DMS53 (cell line): Measurements from ENCODE around the gene TPT1.
"Not testable (repeated sequence)": the region's sequence is repeated elsewhere in the genome, so short reads cannot be mapped to it uniquely, and the experiment has no call there.

Experiments used
- DNase-seq: peaks from one replicate; lab custom pipeline; 2025; lab: John Stamatoyannopoulos, UW

The TPT1 gene

DNA sequence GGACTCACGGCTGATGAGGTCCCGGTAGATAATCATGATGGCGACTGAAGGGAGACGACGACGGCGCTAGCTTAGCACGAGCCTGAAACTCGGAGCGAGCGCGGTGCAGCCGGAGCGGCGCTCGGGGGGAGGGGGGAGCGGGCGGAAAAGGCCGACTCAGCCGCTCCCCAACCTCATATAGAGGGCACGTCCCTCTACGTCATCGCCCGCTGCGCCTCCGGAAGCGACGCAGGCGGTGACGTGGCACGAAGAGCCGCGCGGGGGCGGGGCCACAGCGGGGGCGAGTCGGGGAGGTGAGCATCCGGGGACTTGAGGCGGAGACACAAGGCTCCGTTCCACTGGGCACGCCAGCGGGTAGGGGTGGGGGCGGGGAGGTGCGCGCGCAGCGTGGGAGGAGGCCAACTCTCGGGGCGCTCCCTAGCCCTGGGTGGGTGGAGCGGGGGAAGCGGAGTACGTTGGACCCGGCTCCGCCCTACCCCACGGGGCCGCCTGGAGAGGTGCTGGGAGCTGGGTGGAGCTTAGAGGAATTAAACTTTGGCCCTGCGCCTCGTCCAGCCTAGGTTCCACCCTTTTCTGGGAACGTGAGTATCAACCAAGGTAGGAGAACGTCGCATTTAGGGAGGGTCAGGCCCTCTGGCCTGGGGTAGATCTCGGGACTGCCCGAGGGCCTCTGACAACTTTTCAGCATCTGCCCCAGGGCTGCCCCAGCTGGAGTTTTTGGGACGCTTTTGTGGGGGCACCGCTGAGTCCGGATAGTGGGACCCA is at the start of gene TPT1:
TPT1 (minus strand) TSS at position 150 of the 765 bp plus-strand sequence; CDS start at position 36, 114 bp downstream.
- peak; percentile 98 for DNase-seq

DNA sequence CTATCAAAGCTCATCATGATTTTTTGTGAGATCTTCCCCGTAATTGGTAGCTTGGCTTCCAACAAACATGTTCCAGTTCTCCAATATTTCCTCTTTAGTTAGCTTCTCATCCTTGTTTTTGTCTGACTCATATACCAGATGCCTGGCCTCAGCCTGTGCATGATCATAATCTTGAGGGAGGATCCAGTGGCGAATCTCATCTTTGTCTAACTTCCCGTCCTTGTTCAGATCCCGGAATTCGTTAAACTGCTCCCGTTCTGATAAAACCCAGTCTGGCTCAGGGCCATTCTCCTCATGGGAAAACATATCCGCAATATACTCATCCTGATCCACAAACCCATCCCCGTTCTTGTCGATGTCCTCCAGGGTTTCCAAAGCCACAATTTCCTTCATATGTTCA is 49.4 kb upstream of the TPT1 start:
- DNase-seq, result not testable (repeated sequence)

DNA sequence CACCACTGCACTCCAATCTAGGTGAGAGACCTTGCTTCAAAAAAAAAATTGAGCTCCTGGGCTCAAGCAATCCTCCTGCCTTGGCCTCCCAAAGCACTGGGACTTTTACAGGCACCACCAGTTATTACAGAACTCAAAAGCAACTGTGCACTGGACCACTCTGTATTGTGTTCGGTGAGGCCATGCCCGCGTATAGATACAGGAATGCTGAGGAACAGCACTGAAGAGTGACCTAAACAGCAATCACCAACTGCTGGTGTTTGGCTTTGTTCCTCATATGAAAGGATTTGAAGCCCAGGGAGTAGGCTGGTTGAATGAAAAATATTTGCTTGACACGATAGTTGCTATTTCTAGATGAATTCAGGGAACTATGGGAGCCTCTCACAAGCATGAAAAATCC is 47.7 kb upstream of the TPT1 start:
- no peak for DNase-seq

DNA sequence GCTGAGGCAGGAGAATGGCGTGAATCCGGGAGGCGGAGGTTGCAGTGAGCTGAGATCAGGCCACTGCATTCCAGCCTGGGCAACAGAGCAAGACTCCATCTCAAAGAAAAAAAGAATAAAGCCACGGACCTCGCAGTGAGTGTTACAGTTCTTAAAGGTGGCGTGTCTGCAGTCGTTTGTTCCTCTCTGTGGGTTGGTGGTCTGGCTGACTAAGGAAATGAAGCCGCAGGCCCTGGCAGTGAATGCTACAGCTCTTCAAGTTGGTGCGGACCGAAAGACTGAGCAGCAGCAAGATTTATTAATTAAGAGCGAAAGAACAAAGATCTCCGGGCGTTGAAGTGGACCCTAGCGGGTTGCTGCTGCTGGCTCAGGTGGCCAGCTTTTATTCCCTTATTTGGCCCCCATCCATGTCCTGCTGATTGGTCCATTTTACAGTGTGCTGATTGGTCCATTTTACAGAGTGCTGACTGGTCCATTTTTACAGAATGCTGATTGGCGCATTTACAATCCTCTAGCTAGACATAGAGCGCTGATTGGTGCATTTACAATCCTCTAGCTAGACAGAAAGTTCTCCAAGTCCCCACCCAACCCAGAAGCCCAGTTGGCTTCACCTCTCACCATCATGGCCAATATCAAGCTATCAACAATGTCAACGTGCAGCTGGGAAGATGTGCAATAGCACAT is 46.1 kb upstream of the TPT1 start:
- not testable (repeated sequence) for DNase-seq

DNA sequence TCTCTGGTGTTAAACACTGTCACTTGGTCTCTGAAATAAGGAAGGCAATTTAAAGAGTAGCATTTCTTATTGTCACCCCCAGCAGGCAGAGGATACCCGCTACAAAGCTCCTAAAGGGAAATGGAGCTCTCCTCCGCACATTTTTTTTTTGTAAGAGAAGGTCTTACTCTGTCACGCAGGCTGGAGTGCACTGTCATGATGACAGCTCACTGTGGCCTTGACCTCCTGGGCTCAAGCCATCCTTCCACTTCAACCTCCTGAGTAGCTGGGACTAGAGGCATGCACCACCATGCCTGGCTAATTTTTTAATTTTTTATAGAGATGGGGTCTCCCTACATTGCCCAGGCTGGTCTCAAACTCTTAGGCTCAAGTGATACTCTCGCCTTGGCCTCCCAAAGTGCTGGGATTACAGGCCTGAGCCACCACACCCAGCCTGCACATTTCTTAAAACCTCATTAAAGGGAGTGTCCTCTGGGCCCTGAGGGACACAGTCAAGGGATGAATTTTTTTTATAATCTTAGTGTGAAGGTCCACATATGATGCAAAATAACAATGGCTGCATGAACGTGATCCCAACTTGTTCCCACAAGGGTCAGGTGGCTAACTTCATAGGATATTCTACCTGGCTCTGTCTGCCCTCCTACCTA is 45.0 kb upstream of the TPT1 start:
- DNase-seq, result no peak

DNA sequence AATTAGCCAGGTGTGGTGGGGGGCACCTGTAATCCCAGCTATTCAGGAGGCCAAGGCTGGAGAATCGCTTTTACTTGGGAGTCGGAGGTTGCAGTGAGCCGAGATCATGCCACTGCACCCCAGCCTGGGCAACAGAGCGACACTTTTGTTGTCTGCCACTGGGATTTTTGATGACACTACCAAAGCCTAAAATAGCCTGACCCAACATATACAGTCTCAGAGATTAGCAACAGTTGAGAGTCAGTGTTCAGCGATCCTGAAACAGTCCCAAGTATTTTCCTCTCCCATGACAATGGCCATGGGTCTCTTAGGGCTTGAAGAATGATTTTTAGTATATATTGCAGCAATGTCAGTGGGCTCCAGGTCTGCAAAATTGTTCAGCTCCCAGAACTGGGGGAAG is 44.3 kb upstream of the TPT1 start:
- DNase-seq, result no peak

DNA sequence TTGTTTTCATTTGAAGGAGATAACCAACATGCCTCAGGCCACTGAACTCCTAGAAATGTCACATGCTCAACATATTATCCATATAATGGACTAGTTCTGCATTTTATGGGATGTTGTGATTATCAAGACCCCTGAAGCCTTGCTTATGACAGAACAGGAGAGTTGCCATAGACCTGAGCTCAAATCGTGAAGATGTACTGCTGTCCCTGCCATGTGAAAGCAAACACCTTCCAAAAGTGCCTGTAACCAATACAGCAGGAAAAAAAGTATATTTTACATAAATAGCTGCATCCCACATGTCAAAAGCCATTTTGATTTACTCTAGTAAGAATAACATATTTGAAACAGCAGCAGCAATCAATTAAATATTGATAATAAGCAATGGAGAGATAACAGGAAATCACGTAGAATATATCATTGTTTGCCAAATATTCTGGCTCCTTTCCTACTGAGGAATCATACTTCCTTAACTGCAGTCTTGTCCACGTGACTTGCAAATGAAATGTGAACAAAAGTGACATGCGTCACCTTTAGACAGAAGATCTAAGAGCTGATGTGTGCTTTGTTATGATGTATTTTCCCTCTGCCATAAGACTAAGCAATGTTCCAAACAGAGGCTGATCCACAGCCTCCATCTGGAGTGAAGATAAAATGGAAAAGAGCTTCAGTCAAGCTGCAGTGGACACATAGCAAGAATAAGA is 43.6 kb upstream of the TPT1 start:
- DNase-seq, result no peak

DNA sequence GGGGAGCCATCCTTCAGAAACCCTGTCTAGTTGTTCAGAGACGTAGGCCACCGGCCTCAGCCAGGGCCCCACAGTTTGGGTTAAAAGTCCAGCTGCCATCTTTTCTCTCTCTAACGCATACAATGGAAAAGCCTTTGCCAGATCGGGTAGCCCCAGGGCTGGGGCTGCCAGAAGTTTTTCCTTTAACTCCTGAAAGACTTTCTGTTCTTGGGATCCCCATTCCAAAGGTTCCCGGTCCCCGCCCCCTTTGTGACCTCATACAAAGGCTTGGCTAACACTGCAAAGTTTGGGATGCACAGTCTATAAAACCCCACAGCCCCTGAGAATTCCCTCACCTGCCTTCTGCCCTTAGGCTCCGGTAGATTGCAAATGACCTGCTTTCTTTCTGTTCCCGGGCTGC is 41.8 kb upstream of the TPT1 start:
- DNase-seq, result not testable (repeated sequence)

DNA sequence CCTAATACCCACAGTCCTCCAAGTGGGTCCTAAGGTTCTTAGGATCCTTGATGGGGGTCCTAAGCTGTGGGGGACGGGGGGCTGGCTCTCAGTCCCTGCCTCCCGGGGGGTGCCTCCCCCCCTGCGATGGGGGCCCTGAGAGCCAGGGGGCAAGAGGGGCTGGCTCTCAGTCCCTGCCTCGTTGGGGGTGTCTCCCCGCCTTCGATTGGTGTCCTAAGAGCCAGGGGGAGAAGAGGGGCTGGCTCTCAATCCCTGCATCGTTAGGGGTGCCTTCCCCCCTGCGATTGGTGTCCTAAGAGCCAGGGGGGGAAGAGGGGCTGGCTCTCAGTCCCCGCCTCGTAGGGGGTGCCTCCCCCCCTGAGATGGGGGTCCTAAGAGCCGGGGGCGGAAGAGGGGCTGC is 40.2 kb upstream of the TPT1 start:
- no peak for DNase-seq

DNA sequence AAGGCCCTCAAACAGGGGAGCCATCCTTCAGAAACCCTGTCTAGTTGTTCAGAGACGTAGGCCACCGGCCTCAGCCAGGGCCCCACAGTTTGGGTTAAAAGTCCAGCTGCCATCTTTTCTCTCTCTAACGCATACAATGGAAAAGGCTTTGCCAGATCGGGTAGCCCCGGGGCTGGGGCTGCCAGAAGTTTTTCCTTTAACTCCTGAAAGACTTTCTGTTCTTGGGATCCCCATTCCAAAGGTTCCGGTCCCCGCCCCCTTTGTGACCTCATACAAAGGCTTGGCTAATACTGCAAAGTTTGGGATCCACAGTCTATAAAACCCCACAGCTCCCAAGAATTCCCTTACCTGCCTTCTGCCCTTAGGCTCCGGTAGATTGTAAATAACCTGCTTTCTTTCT is 39.7 kb upstream of the TPT1 start:
- DNase-seq, result not testable (repeated sequence)

DNA sequence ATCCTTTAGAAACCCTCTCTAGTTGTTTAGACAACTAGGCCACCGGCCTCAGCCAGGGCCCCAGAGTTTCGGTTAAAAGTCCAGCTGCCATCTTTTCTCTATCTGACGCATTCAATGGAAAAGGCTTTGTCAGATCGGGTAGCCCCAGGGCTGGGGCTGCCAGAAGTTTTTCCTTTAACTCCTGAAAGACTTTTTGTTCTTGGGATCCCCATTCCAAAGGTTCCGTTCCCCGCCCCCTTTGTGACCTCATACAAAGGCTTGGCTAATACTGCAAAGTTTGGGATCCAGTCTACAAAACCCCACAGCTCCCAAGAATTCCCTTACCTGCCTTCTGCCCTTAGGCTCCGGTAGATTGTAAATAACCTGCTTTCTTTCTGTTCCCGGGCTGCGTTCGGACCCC is 38.5 kb upstream of the TPT1 start:
- DNase-seq, result not testable (repeated sequence)

DNA sequence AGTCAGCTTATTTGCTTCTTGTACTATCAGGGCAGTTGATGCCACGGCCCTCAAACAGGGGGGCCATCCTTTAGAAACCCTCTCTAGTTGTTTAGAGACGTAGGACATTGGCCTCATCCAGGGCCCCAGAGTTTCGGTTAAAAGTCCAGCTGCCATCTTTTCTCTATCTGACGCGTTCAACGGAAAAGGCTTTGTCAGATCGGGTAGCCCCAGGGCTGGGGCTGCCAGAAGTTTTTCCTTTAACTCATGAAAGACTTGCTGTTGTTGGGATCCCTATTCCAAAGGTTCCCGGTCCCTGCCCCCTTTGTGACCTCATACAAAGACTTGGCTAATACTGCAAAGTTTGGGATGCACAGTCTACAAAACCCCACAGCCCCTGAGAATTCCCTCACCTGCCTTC is 37.8 kb upstream of the TPT1 start:
- DNase-seq, result not testable (repeated sequence)

DNA sequence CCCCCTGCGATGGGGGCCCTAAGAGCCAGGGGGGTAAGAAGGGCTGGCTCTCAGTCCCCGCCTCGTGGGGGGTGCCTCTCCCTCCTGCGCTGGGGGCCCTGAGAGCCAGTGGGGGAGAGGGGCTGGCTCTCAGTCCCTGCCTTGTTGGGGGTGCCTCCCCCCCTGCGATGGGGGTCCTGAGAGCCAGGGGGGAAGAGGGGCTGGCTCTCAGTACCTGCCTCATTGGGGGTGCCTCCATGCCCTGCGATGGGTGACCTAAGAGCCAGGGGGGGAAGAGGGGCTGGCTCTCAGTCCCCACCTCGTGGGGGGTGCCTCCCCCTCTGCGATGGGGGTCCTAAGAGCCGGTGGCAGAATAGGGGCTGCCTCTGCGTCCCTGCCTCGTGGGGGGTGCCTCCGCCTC is 36.3 kb upstream of the TPT1 start:
- DNase-seq, result not testable (repeated sequence)

DNA sequence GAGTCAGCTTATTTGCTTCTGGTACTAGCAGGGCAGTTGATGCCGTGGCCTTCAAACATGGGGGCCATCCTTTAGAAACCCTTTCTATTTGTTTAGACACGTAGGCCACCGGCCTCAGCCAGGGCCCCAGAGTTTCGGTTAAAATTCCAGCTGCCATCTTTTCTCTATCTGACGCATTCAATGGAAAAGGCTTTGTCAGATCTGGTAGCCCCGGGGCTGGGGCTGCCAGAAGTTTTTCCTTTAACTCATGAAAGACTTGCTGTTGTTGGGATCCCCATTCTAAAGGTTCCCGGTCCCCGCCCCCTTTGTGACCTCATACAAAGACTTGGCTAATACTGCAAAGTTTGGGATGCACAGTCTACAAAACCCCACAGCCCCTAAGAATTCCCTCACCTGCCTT is 35.7 kb upstream of the TPT1 start:
- DNase-seq, result not testable (repeated sequence)

DNA sequence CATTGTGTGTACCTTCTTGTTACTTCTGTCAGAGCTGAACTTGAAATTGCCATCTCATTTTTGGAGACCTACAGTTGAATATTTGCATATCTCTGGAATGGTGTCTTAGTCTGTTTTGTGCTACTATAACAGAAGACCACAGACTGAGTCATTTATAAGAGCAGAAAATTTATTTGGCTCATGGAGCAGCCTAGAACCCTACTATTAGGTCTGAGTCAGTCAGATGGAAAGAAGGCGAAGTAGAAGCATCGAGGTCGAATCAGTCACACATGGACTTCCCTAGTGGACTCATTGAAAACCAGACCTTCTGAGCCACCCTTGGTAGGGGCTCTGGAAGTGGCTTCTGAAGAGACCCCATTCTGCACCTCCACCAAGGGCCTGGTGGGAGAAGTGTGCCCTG is 33.9 kb upstream of the TPT1 start:
- no peak for DNase-seq

DNA sequence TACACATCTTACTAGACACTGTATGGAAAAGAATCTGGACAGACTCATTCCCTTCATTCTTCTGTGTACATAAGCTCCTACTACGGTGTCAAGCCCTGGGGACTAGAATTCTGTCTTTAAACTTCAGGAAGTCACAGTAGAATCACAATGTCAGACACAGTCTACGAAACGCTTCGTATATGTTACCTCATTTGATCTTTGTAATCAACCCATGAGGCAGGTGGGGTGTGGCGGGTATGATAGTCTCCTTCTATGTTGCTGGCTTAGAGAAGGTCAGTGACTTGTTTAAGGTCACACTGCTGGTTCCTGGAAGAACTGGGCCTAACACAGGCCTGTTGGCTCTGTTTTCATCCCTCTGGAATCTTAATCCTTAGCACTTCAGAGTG is 32.2 kb upstream of the TPT1 start:
- DNase-seq, result no peak

DNA sequence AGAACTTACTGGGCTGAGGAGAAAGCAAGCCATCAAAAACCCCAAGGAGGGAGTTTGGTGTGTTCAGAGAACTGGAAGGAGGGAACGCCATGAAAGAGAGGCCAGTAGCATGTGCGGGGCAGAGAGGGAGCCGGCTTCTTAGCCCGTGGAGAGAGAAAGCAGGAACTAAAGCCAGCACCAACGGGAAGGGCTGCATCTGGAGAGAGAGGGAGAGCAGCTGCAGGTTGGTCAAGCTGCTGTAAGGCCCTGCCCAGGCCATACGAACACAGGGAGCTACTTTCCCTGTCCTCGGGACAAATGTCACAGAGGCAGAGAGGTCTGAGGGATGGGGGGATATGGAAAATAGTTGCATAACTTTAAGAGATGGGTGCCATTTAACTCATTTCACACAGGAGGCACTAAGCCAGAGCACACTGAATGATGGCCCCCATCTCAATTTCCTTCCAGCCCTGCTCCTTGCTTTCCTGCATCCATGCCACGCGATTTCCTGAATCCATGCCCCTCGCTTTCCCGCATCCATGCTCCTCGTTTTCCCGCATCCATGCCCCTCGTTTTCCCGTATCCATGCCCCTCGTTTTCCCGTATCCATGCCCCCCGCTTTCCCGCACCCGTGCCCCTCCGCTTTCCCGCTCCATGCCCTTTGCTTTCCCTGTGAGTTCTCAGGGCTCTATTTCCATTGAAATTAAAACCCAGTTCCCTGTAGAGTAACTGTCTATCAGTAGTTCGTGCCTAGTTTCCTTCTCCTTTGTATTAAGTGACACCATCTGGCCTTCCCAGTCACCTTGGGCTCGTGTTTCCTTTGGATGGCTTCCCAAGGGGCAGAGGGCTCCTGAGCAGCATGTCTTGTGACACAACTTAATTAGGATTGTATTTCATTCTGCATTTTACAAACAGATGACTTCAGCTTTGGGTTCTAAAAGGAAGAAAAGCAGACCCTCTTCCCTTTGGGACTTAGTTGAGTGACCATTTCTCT is 31.5 kb upstream of the TPT1 start:
- DNase-seq, result no peak

DNA sequence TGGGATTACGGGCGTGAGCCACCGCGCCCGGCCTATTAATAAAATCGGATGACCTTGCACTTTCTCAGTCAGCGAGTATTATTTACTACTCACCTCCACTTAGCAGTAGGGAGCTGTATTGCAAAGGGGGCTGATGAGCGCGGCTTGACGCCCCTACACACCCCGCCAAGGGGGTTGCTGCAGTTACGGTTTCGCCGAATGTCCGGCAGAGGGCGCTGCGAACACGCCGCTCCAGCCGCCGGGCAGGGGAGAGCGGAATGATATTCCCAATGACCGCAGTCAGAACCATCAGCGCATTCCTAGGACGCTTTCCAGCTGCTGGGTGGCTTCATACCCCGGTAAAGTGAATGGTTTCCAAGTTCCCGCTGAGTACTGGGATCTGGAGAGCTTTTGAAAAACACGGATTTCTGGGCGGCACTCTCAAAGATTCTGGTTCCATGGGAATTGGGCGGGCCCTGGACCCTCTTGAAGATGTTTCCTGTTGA is 30.0 kb upstream of the TPT1 start:
- peak; percentile 68 for DNase-seq

DNA sequence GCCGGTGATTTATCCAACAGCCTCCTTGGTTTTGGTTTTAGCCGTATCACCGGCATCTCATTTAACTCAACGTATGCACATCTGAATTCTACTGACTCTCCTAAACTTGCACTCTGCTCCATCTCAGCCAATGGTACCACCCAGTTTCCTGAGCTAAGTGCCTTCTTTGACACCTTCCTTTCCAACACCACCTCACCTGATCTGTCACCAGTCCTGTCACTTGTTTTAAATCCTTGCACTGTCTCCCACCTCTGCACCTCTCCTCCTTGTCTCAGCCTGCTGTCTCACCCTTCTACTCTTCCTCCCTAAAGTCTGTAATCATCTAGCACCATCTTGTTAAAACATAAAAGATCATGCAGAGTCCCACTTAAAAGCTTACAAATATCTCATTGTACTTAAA is 28.1 kb upstream of the TPT1 start:
- no peak for DNase-seq

DNA sequence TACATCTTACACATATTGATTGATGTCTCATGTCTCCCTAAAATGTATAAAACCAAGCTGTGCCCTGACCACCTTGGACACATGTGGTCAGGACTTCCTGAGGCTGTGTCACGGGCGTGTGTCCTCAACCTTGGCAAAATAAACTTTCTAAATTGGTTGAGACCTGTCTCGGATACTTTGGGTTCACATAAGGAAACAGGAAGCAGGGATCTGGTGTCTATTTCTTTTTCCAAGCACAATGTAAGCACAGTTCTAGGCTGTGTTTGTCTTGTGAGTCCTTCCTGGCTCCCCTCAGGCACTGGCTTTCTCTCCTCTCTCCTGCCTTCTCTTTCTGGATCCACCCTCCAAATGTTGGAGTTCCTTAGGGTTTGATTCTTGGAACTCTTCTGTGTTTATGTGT is 27.6 kb upstream of the TPT1 start:
- DNase-seq, result peak; percentile 22

DNA sequence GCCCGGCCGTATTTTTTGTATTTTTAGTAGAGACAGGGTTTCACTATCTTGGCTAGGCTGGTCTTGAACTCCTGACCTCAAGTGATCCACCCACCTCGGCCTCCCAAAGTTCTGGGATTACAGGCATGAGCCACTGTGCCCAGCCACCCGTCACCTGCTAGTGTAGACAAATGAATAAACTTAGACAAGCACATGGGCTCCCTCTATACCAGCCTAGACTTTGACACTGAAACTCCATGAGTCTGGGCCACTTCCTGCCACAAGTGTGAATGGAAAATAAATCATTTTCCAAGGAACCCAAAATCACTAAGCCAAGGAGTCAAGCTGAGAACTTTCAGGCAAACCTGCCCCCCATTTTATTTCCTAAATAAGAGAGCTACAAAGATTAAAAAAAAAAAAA is 27.0 kb upstream of the TPT1 start:
- peak; percentile 12 for DNase-seq
